ENCODE measurements around the gene THAP7.

- TF ChIP-seq EP300 (IDR thresholded peaks at IDR 0.05) (no peak), POLR2A (IDR thresholded peaks at IDR 0.05) (no peak), POLR2AphosphoS5 (IDR thresholded peaks at IDR 0.05) (no peak)
- TF ChIP-seq, protein P1, sequence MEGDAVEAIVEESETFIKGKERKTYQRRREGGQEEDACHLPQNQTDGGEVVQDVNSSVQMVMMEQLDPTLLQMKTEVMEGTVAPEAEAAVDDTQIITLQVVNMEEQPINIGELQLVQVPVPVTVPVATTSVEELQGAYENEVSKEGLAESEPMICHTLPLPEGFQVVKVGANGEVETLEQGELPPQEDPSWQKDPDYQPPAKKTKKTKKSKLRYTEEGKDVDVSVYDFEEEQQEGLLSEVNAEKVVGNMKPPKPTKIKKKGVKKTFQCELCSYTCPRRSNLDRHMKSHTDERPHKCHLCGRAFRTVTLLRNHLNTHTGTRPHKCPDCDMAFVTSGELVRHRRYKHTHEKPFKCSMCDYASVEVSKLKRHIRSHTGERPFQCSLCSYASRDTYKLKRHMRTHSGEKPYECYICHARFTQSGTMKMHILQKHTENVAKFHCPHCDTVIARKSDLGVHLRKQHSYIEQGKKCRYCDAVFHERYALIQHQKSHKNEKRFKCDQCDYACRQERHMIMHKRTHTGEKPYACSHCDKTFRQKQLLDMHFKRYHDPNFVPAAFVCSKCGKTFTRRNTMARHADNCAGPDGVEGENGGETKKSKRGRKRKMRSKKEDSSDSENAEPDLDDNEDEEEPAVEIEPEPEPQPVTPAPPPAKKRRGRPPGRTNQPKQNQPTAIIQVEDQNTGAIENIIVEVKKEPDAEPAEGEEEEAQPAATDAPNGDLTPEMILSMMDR (IDR thresholded peaks at IDR 0.05), result no peak
Observed at GRCh38 chr22:20996031-20996410, 5.9 kb downstream of the THAP7 start.

All from suprapubic skin (tissue), 4 donors.